Activated CD4-positive, alpha-beta T cell treated with anti-CD3 and anti-CD28 coated beads, Interleukin-2, amount 50 U/mL, for 4 hours (primary cell): ENCODE data around the gene LACTB.

Experiments
- DNase-seq, 2 experiments: peaks; one replicate each; pipeline ENCODE4 v3.0.0-alpha.2; 2020

LACTB gene

DNA sequence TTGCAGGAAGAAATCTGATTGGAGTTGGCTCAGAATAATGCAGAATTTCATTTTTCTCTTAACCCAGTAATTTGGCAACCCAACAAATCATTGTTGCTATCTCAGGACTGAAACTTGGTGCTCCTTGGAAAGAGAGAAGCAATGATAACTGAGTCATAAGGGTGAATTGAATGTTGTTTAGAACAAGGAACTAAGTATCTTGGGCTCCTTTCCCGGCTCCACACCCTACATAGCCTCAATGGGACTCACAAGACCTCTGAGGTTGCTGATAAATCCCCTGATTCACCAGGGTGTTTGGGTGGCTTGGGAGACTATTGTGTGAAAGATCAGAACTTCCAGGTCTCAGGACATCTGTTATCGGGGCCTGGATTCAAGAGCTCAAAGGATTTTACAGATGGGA is 60.0 kb downstream of the LACTB start:
- no peak for DNase-seq

DNA sequence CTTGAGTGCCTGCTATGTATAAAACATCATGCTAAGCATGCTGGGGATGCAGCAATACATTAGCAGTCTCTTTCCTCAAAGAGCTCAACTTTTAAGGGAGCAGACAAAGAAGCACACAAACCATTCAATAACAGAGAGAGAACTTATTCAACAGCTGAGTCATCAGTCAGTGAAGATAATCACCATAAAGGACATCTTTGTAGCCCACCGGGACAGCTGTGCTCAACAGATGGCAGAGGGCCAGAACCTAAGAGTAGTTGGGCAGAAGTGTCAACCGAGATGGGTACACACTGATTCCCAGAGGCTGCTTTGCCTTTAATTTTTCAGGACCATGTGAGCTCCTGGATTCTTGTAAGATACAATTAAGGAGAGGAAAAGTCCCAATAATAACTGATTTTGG is 63.5 kb downstream of the LACTB start:
- no peak for DNase-seq

GRCh38 chr15:63186065-63186464 is 64.4 kb downstream of the LACTB start:
- no peak for DNase-seq

DNA sequence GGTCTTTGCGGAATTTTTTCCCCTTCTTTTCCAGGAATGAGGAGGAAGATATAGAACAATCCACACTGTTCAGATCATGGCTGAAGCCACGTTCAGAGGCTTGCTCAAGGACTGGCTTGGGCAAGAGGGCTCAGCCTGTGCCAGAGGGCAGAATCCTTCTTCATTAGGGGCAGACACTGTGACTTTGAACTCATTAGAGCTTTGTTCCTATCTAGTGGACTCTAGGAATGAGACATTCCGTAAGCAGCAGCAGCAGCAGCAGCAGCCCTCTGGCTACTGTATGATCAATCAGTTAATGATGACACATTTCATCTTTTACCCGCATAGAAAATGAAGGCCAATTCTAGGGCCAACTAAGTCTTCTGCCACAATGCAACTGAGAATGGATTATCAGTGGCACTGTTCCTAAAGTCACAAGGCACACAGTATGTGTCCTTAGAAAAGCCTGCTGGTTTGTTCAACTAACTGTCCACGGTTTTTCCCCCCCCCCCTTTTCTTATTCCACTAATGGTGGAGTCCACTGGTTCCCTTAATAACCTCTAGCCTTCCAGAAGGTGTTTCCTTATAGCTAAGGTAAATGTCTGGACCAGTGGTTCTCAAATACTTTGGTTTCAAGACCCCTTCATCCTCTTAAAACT is 66.0 kb downstream of the LACTB start:
- no peak for DNase-seq

- DNase-seq: no peak
Measured at GRCh38 chr15:63188247-63188925, 66.7 kb downstream of the LACTB start.

DNA sequence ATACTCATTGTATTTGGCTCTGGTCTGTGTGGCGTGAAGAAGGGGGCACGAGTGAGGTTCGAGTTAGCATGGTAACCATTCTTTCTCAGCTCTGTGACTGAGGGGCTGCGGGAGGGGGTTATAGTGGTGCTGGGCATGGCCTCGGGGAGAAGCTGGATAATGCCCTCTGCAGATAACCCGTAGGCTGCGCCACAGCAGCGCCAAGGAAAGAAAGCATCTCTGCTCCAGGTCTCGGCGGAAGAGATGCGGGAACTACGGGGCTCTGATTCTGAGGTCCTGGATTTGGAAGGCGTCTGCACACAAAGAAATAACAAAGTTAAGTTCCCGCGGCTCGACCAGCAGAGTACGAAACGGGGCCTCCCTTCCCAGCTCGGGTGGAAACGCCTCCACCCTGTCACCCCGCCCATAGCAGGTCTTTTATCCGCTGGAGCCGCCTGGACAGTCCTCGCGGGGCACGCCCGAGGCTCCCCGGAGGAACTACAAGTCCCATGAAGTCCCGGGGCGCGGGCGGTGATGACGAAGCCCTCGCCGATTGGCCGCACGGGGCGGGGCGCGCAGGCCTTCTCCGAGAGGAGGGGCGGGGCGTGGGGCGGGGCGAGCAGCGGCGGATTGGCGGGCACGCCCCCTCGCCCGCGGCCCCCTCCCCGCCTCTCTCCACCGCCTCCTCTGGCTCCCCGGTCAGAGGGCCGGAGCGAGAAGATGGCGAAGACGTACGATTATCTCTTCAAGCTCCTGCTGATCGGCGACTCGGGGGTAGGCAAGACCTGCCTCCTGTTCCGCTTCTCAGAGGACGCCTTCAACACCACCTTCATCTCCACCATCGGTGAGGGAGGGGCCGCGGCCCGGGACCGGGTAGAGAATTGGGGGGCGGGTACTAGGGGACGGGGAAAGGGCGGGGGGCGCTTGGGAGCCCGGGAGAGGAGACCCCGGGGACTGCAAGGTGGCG is 67.5 kb downstream of the LACTB start, which contains the start of gene RAB8B:
Gene RAB8B (plus strand): TSS at position 681 of the 946 bp plus-strand sequence. CDS start 19 bp downstream, at position 700.
- DNase-seq: peak; percentile 98

GRCh38 chr15:63189941-63190768 is 68.5 kb downstream of the LACTB start:
- no peak for DNase-seq

GRCh38 chr15:63190769-63191649 is 69.3 kb downstream of the LACTB start:
- no peak for DNase-seq
